Astrocyte (in vitro differentiated cells and primary cell): ENCODE results near the gene SLC30A1. TPM values are rescaled to one million over a fixed set of nuclear protein-coding genes. Genes with fewer than 3 reads are reported as not detected.

ENCODE experiments used
- DNase-seq: peaks from one replicate; pipeline ENCODE4 v3.0.0-alpha.2; 2010; ENCODE audit warnings: low read depth
- FAIRE-seq: peaks from 2 replicates; lab custom pipeline; 2011; peaks lifted over from hg19 to GRCh38; lab: Jason Lieb, UNC
- H2AFZ ChIP-seq: 2 replicates; pipeline ENCODE4 v1.6.0; 2012; ENCODE audit warnings: low read depth, low read length, inconsistent platforms
- H3K27ac ChIP-seq: 2 replicates; pipeline ENCODE4 v1.5.1; 2011; ENCODE audit warnings: low read depth, low read length, inconsistent platforms
- H3K27me3 ChIP-seq: 2 replicates; pipeline ENCODE4 v1.6.0; 2011; ENCODE audit warnings: low read length, inconsistent platforms; ENCODE audit not compliant: insufficient read depth
- H3K36me3 ChIP-seq: 2 replicates; pipeline ENCODE4 v1.5.1; 2011; ENCODE audit warnings: low read length, inconsistent platforms; ENCODE audit not compliant: insufficient read depth
- H3K4me1 ChIP-seq: 2 replicates; pipeline ENCODE4 v1.5.1; 2011; ENCODE audit warnings: low read length, inconsistent platforms; ENCODE audit not compliant: insufficient read depth
- H3K4me2 ChIP-seq: 2 replicates; pipeline ENCODE4 v1.6.0; 2012; ENCODE audit warnings: low read length, inconsistent platforms
- H3K4me3 ChIP-seq: 2 replicates; pipeline ENCODE4 v1.5.1; 2011; ENCODE audit warnings: low read depth, mild to moderate bottlenecking, low read length, inconsistent platforms; ENCODE audit not compliant: insufficient read depth
- H3K79me2 ChIP-seq: 2 replicates; pipeline ENCODE4 v1.6.0; 2012; ENCODE audit warnings: mild to moderate bottlenecking, low read length, inconsistent platforms; ENCODE audit not compliant: insufficient read depth
- H3K9ac ChIP-seq: 2 replicates; pipeline ENCODE4 v1.6.0; 2012; ENCODE audit warnings: mild to moderate bottlenecking, low read length, inconsistent platforms
- H3K9me3 ChIP-seq: 2 replicates; pipeline ENCODE4 v1.5.1; 2012; ENCODE audit warnings: low read depth, mild to moderate bottlenecking, low read length, inconsistent platforms; ENCODE audit not compliant: insufficient read depth
- H4K20me1 ChIP-seq: 2 replicates; pipeline ENCODE4 v1.6.0; 2012; ENCODE audit warnings: low read length, inconsistent platforms; ENCODE audit not compliant: insufficient read depth
- H3K27ac Mint-ChIP-seq: one replicate; pipeline ENCODE4 v1.8.0; 2021; ENCODE audit warnings: mild to moderate bottlenecking, mixed read lengths; ENCODE audit not compliant: unreplicated experiment
- H3K27me3 Mint-ChIP-seq: one replicate; pipeline ENCODE4 v1.8.0; 2021; ENCODE audit warnings: low read depth, mixed read lengths; ENCODE audit not compliant: unreplicated experiment
- H3K36me3 Mint-ChIP-seq: one replicate; pipeline ENCODE4 v1.8.0; 2021; ENCODE audit warnings: low read depth, mixed read lengths; ENCODE audit not compliant: unreplicated experiment
- H3K4me1 Mint-ChIP-seq: one replicate; pipeline ENCODE4 v1.8.0; 2021; ENCODE audit warnings: low read depth, mixed read lengths; ENCODE audit not compliant: unreplicated experiment
- H3K4me3 Mint-ChIP-seq: one replicate; pipeline ENCODE4 v1.8.0; 2021; ENCODE audit warnings: mild to moderate bottlenecking, moderate library complexity, mixed read lengths; ENCODE audit not compliant: unreplicated experiment
- H3K9me3 Mint-ChIP-seq: one replicate; pipeline ENCODE4 v1.8.0; 2021; ENCODE audit warnings: mild to moderate bottlenecking, mixed read lengths; ENCODE audit not compliant: unreplicated experiment
- EZH2 ChIP-seq: IDR thresholded peaks from 2 replicates; pipeline ENCODE4 v1.6.1; 2012; ENCODE audit warnings: mild to moderate bottlenecking, low read length, inconsistent platforms; ENCODE audit not compliant: insufficient read depth
- total RNA-seq: library from RNA; stranded (reverse); gene quantifications from 2 replicates; pipeline ENCODE4 v1.2.1, GENCODE V29; 2021
- TF ChIP-seq, protein P1 (sequence below): IDR thresholded peaks from 2 replicates; pipeline ENCODE4 v1.5.1; 2011; ENCODE audit warnings: low read depth, mild to moderate bottlenecking, inconsistent platforms, low read length, moderate library complexity; ENCODE audit not compliant: insufficient read depth

SLC30A1 gene
- total RNA-seq, 1 donor from 2014 or later, result 35.0 TPM

DNA sequence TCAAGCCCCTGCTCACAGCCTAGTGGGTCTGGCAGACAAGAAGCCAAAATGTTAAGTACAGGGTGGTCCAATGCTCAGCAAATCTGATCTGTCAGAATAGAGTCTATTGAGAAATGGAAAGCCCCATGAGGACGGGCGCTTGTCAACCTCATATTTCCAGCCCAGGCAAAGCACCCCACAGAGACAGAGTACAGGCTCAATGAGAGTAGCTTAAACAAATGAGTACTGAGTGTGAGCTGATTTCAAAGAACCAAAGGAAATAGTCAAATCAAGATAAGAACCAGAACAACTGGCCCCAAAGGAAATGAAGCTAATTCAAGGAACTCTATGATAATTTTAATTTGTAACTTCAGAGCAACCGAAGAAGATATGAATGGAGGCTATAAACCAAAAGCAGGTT, 44.6 kb upstream of the SLC30A1 start:
- Histone ChIP-seq H2AFZ (no peak overlapping the region), H3K27ac (no peak overlapping the region), H3K9me3 (no peaks in the 10 kb centered on the region), H3K79me2 (no peaks in the 10 kb centered on the region), H3K4me1 (no peaks in the 10 kb centered on the region), H4K20me1 (no peaks in the 10 kb centered on the region), H3K4me2 (no peak overlapping the region), H3K36me3 (no peaks in the 10 kb centered on the region), H3K27me3 (no peaks in the 10 kb centered on the region), H3K9ac (no peak overlapping the region), H3K4me3 (no peak overlapping the region)
- no peak for FAIRE-seq
- TF ChIP-seq, protein P1, sequence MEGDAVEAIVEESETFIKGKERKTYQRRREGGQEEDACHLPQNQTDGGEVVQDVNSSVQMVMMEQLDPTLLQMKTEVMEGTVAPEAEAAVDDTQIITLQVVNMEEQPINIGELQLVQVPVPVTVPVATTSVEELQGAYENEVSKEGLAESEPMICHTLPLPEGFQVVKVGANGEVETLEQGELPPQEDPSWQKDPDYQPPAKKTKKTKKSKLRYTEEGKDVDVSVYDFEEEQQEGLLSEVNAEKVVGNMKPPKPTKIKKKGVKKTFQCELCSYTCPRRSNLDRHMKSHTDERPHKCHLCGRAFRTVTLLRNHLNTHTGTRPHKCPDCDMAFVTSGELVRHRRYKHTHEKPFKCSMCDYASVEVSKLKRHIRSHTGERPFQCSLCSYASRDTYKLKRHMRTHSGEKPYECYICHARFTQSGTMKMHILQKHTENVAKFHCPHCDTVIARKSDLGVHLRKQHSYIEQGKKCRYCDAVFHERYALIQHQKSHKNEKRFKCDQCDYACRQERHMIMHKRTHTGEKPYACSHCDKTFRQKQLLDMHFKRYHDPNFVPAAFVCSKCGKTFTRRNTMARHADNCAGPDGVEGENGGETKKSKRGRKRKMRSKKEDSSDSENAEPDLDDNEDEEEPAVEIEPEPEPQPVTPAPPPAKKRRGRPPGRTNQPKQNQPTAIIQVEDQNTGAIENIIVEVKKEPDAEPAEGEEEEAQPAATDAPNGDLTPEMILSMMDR, result no peak
- TF ChIP-seq EZH2, result no peak
- Mint-ChIP-seq H3K4me1 (peaks cover 7% of the 10 kb centered on the region), H3K9me3 (no peaks in the 10 kb centered on the region), H3K36me3 (no peaks in the 10 kb centered on the region), H3K4me3 (no peak overlapping the region), H3K27me3 (peaks cover 22% of the 10 kb centered on the region), H3K27ac (no peak overlapping the region)
- no peak for DNase-seq

DNA sequence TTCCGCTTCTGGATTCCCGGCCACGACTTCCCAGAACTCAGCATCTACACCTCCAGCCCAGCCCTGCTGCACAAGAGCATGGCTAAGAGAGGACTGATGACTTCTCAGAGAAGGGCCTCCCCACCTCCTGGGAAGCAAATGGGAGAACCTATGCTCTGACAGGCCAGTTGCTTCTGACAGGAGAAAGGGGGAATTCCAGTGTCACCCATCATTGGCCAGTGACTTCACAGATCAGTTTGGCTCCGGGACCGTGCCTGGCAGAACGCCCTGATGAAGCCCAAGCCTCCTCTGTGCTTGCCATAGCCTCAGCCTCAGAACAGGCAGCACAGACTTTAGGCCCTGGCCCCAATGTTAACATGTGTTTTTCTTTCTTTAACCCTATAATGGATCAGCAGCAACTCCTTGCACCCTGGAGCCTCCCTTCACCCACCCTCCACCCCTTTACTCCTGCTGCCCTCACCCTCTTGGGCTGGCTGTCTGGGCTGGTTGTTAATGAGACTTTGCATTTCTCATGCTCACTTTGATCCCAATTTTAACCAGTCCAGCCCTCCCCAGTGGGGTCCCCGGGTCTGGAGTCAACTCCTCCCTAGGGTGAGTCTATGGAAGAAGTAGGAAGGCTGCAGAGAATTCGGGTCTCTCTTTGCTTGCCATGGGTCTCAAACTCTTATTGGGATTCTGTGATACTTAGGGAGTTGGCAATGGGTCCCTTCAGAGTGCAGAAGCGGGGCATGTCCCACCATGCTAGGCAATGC, 42.7 kb upstream of the SLC30A1 start:
- Mint-ChIP-seq H3K27ac (no peak overlapping the region), H3K4me3 (no peak overlapping the region), H3K36me3 (no peaks in the 10 kb centered on the region), H3K4me1 (peaks cover 3% of the 10 kb centered on the region), H3K9me3 (no peaks in the 10 kb centered on the region), H3K27me3 (peaks cover 19% of the 10 kb centered on the region)
- Histone ChIP-seq H3K36me3 (no peaks in the 10 kb centered on the region), H3K9ac (no peak overlapping the region), H2AFZ (no peak overlapping the region), H3K4me2 (no peak overlapping the region), H3K27me3 (no peaks in the 10 kb centered on the region), H3K4me3 (no peak overlapping the region), H3K9me3 (no peaks in the 10 kb centered on the region), H3K79me2 (no peaks in the 10 kb centered on the region), H4K20me1 (no peaks in the 10 kb centered on the region), H3K27ac (no peak overlapping the region), H3K4me1 (no peaks in the 10 kb centered on the region)
- TF ChIP-seq EZH2, result no peak
- TF ChIP-seq, protein P1, result no peak
- peak; percentile 45 for DNase-seq
- FAIRE-seq, result no peak

DNA sequence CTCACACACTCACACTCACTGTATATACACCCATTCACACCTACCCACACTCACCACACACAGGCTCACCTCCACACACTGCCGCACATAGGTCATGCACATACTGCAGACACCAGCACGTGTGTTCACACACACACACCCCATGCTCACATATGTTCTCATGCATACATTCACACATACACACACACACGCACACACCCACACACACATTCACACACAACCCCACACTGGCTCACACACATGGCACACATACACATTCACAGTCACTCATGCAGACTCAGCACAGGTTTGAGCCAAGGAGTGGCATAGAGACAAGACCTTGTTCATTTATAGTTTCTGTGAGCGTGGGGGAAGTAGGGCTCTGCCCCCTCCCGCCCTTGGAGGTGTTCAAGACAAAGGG, 41.1 kb upstream of the SLC30A1 start:
- H3K4me3 Mint-ChIP-seq, result no peak overlapping the region
- no peak overlapping the region for H3K4me2 ChIP-seq
- TF ChIP-seq EZH2, result no peak
- TF ChIP-seq, protein P1, result no peak
- no peak overlapping the region for H3K9ac ChIP-seq
- peaks cover 19% of the 10 kb centered on the region for H3K27me3 Mint-ChIP-seq
- H3K79me2 ChIP-seq, result no peaks in the 10 kb centered on the region
- no peaks in the 10 kb centered on the region for H3K9me3 Mint-ChIP-seq
- H3K4me1 Mint-ChIP-seq, result peaks cover 3% of the 10 kb centered on the region
- H3K36me3 Mint-ChIP-seq, result no peaks in the 10 kb centered on the region
- H3K4me3 ChIP-seq, result no peak overlapping the region
- FAIRE-seq, result no peak
- H3K27ac ChIP-seq, result no peak overlapping the region
- H3K9me3 ChIP-seq, result no peaks in the 10 kb centered on the region
- no peaks in the 10 kb centered on the region for H3K36me3 ChIP-seq
- H3K27me3 ChIP-seq, result no peaks in the 10 kb centered on the region
- no peak for DNase-seq
- H3K27ac Mint-ChIP-seq, result no peak overlapping the region
- H2AFZ ChIP-seq, result no peak overlapping the region
- no peaks in the 10 kb centered on the region for H3K4me1 ChIP-seq
- H4K20me1 ChIP-seq, result no peaks in the 10 kb centered on the region
